Activated gamma-delta T cell treated with Interleukin-2 at 50 U/mL for 16 hours (primary cell): ENCODE results near the gene PUSL1.
A peak's percentile ranks its signal among the peaks of the same experiment; 100 is the strongest.

Source experiments
- DNase-seq: peaks from one replicate; pipeline ENCODE4 v3.0.0-alpha.2; 2020

Gene PUSL1

DNA sequence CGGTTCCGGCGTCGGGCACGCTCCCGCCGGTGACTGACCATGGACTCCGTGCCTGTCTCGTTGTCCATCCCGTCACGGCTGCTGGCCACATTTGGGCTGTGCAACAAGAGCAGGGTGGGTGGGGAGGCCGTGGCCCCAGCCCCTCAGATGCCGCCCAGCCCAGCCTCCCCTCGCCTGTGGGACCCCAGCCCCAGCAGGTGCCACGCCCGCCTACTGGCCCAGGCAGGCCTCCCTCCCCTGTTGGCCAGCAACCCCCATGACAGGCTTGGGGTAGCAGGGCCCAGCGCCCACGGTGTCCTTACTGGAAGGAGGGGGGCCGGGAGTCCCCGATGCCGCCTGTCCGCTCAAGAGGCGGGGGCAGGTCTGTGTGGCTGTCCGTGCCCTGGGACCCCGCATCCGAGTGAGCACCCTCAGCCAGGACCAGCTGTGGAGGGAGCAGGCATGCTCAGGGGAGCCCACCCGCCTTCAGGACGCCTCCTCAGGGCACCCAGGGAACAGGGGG is 33.7 kb downstream of the PUSL1 start:
- DNase-seq = no peak

GRCh38 chr1:1342584-1343115 is 34.3 kb downstream of the PUSL1 start:
- no peak for DNase-seq

DNA sequence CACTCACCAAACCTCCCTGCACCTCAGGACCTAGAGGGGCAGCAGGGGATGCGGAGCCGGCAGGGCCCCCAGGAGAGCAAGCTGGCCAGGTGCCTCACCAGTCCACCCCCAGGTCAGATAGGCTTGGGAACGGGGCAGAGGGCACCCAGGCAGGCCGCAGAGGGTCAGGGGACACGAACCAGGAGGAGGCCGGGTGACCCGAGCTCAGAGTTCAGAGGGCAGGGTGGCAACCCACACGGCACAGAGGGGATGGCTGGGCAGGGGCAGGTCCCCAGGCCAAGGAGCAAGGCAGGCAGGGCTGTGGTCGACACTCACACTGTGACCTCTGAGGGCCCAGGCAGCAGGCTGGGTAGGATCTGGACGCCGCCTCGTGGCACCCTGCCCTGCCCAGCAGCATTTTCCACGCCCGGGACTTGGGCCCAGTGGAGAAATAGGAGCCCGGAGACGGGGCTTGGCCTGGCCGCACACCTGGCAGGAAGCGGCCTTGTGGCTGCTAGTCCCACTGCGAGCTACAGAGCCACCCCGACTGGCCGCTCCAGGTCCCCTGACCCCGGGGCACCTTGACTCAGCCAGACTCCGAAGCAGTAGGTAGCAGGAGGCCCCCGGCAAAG is 35.5 kb downstream of the PUSL1 start:
- no peak for DNase-seq

DNA sequence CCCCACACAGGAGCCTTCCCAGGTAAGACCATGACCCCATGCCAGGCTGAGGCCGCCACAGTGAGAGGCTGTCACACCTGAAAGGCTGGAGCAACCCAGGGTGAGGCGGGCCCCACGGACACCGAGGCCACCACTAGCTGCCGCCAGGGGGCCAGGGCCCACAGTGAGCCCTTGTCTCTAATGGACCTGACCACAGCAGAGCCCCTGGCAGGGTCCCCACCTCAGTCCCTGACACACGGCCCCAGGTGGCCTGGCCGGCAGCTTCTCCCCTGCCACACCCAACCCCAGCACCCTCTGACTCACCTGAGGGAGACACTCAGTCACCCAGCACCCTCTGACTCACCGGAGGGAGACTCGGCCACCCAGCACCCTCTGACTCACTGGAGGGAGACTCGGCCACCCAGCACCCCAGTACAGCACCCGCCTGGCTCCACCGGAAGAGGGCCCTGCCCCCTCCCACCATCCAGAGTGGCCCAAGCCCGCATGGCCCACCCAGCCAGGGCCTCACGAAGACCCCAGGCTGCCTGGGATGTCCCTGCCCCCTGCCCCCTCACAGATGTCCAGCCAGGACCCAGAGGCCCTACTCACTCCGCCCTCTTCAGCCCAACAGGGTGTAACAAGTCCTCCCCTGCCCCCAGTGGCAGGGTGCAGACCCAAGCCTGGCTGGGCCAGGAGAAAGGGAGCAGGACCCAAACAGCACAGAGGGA is 36.4 kb downstream of the PUSL1 start:
- no peak for DNase-seq

GRCh38 chr1:1345384-1345783 is 37.0 kb downstream of the PUSL1 start:
- no peak for DNase-seq

DNA sequence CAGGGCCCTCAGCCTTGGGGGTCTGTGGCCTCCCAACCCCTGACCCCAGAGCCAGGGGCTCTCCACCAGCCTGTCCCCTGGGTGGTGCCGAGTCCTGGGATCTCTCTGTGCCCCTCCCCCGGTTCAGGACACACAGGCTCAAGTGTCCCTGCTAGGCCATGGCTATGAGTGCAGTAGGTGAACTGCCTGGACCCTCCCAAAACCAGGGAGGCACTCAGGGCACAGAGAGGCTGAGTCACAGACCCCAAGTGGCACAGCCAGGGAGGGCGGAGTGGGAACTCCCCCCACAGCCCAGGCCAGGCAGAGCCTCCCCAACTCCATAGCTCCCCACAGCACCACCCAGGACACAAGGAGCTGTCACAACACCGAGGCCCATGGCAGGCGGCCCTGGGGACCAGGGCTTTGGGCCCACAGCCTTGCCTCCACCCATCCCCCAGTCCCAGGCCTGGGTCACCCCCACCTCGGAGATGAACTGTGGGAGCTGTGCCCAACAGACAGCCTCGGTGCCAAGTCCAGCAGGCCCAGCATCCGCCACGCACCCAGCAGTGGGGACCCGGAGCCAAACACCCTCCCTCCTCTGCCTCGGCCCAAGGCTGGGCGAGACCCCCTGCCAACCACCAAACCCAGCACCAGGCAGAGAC is 37.6 kb downstream of the PUSL1 start:
- no peak for DNase-seq

DNA sequence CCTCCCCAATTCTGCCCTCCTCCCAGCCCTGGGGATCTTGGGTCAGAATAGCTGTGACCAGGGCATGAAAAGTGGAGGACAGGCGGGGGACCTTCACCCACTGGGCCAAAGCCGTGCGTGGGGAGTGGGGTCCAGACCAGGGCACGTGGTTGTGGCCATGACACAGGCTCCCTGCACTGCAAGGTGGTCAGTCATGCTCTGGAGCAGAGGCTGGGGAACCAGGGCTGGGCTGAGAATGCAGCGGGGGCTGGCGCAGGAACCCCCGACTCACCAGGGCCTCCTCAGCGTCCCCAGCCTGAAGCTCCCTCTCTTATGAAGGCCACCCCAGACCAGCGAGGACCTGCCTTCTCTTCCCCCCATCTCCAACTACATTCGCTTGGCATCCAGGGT is 38.1 kb downstream of the PUSL1 start:
- no peak for DNase-seq

GRCh38 chr1:1347026-1347595 is 38.7 kb downstream of the PUSL1 start:
- DNase-seq = no peak

GRCh38 chr1:1347663-1348419 is 39.4 kb downstream of the PUSL1 start:
- DNase-seq = no peak

DNA sequence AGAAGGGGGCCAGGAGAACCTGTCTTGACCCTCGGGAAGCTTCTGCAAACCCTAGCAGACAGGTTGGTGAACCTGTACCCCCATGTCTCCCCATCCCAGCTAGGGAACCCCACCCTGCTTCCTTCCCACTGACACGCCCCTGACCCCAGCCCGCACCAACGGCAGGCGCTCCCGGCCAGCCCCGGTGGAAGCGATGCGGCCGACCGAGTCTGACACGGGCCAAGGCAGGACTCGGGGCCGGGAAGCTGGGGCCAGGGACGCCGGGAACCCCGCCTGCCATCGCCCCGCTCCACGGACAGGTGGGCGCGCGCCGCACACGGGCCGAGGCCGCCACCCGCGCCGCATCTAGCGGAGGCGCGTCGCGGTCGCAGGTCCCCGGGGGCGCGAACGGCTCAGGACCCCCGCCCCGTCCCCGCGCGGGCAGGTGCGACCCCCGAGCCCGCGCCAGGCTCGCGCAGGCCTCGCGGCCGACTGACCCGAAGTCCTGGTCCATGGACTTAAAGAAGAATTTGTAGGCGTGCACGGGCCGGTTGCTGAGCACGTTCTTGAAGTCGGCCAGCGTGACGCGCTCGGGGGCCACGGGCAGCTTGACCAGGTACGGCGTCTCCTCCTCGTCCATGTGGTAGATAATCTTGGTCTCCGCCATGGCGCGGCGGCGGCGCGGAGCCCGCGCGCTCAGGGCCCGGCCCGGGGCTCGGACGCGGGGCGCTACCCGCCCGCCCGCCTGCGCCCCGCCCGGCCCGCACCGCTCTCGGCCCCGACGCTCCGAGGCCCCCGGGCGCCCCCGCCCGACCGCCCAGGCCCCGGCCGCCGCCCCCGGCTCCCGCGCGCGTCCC is 40.2 kb downstream of the PUSL1 start:
- DNase-seq = no peak

- peak; percentile 72 for DNase-seq
Measured at GRCh38 chr1:1349256-1350012, 41.0 kb downstream of the PUSL1 start, which contains the start of gene DVL1. TSS of gene DVL1 (minus strand) at chr1:1349418. CDS start at chr1:1349065, 353 bp downstream.

DNA sequence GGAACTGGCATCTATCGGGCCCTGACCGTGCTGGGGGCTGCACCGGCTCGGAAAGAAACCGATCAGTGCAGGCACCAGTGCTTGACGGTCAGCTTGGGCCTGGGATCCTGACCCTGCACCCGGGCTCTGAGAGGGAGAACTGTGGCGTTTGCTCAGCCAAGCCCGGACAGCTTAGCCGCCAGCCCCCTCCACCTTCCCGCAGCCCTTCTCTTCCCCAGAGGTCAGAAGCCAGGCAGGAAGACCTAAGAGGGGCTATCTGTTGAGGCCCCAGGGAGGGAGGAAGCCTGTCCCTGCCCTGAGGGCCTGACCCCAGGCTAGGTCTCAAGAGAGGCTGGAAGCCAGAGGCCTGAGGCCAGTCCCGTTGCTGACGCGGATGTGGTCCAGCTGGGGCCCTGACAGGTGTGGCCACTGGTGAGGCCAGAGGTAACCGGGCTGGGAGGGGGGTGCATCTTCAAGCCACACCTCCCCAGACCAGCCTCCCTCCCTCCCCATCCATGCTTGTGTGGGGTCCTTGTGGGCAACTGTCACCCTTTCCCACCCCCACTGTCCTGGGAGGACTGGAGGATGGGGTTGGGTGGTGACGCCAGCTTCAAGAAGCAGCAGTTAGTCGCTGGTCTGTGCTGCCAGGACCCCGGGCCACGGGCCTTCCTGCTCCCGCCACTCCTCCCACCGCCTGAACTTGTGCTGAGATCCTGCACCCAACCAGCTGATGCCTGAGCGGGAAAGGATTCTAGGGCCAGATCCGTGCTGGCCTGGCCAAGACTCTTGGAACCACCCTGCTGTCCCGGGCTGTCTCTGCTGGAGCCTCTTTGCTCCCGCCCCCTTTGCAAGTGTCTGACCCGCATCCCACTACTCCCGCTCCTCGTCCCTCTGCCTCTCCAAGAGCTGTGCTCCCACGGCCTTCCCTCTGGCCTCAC is 43.4 kb downstream of the PUSL1 start:
- DNase-seq = no peak

GRCh38 chr1:1352786-1353388 is 44.5 kb downstream of the PUSL1 start:
- no peak for DNase-seq

- no peak for DNase-seq
Measured at GRCh38 chr1:1353389-1354151, 45.2 kb downstream of the PUSL1 start.

GRCh38 chr1:1354271-1355247 is 46.2 kb downstream of the PUSL1 start:
- DNase-seq = no peak

DNA sequence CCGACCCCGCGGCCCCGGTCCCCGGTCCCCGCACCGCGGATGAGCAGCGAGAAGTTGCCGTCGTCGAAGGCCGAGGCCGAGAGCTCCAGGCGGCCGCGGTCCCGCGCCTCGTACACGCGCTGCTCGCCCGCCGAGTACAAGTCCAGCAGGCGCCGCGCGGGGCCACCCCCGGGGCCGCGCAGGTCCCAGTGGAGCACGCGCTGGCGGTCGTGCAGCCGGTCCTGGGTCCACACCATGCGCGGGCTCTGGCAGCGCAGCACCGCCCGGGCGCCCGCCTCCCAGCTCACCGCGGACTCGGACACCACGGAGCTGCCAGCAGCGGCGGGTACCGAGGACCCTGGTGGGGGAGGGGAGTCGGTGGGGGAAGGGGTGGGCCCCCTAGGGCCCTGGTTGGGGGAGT is 47.0 kb downstream of the PUSL1 start:
- no peak for DNase-seq

- no peak for DNase-seq
Measured at GRCh38 chr1:1356166-1356795, 47.9 kb downstream of the PUSL1 start.
